Dermis blood vessel endothelial cell (primary cell): ENCODE measurements around the gene CNKSR1. TPM values are rescaled to one million over a fixed set of nuclear protein-coding genes. Genes with fewer than 3 reads are reported as not detected.

Experiments used
- DNase-seq: peaks from one replicate; pipeline ENCODE4 v3.0.0; 2010
- total RNA-seq: library from RNA; depleted of rRNA; stranded (reverse); fragments of >200 nt; gene quantifications from 2 replicates; pipeline ENCODE4 v1.2.3, GENCODE V29; 2014

Gene CNKSR1
- total RNA-seq, 1 donor from 2014 or later = not detected

GRCh38 chr1:26160527-26161414 is 16.5 kb upstream of the CNKSR1 start:
- DNase-seq = peak; percentile 27

GRCh38 chr1:26161415-26162219 is 15.7 kb upstream of the CNKSR1 start:
- DNase-seq = peak; percentile 59

GRCh38 chr1:26162220-26162709 is 15.0 kb upstream of the CNKSR1 start:
- DNase-seq = no peak

GRCh38 chr1:26163684-26164035 is 13.6 kb upstream of the CNKSR1 start:
- no peak for DNase-seq

- peak; percentile 61 for DNase-seq
Measured at GRCh38 chr1:26164036-26164860, 13.0 kb upstream of the CNKSR1 start.

GRCh38 chr1:26164861-26165842 is 12.1 kb upstream of the CNKSR1 start:
- DNase-seq = no peak

- DNase-seq = no peak
Measured at GRCh38 chr1:26166719-26167281, 10.5 kb upstream of the CNKSR1 start.

- no peak for DNase-seq
Measured at GRCh38 chr1:26168410-26169197, 8.7 kb upstream of the CNKSR1 start, which contains the start of gene C1orf232. C1orf232 (minus strand) TSS chr1:26168963; CDS start chr1:26168499, 464 bp downstream.

GRCh38 chr1:26169198-26169554 is 8.1 kb upstream of the CNKSR1 start:
- DNase-seq = no peak

- DNase-seq = peak; percentile 95
Measured at GRCh38 chr1:26169669-26170471, 7.4 kb upstream of the CNKSR1 start, which contains the start of gene ZNF593. ZNF593 (plus strand) TSS chr1:26169908; CDS start chr1:26169984, 76 bp downstream.

- DNase-seq = no peak
Measured at GRCh38 chr1:26170472-26170821, 6.8 kb upstream of the CNKSR1 start.

GRCh38 chr1:26171084-26172072 is 5.9 kb upstream of the CNKSR1 start, which contains the start of gene ZNF593OS:
ZNF593OS (minus strand) TSS chr1:26171832; CDS start chr1:26171661, 171 bp downstream.
- no peak for DNase-seq

- no peak for DNase-seq
Measured at GRCh38 chr1:26175346-26175745, 1.9 kb upstream of the CNKSR1 start.

- no peak for DNase-seq
Measured at GRCh38 chr1:26180010-26180506, 2.8 kb downstream of the CNKSR1 start.

- DNase-seq = no peak
Measured at GRCh38 chr1:26181586-26182382, 4.5 kb downstream of the CNKSR1 start.

- no peak for DNase-seq
Measured at GRCh38 chr1:26182383-26182696, 5.0 kb downstream of the CNKSR1 start.

- no peak for DNase-seq
Measured at GRCh38 chr1:26184086-26184485, 6.8 kb downstream of the CNKSR1 start.
